HEK293 (cell line): ENCODE results near the gene SSB.
A peak's percentile ranks its signal among the peaks of the same experiment; 100 is the strongest.

ENCODE experiments used
- CTCF ChIA-PET: fragments of 350-600 bp; formaldehyde crosslinking; extraction: SDS; loops from one replicate; lab custom pipeline; 2021; ENCODE audit warnings: antibody characterized with exemption; lab: Yijun Ruan, JAX
- POLR2A ChIA-PET: fragments of 300-600 bp; formaldehyde crosslinking; extraction: SDS; loops from one replicate; lab custom pipeline; 2020; ENCODE audit warnings: antibody characterized with exemption, inconsistent platforms; lab: Yijun Ruan, JAX
- H3K27ac ChIP-seq: fragments of 200-500 bp; sonication (Bioruptor generic); 2 replicates; pipeline ENCODE4 v1.5.1; 2014; ENCODE audit warnings: low read depth, low read length, control low read depth, inconsistent platforms; ENCODE audit errors: extremely low read depth
- H3K36me3 ChIP-seq, 2 experiments: fragments of 200-500 bp in 1 of 2; sonication (Bioruptor generic) in 1 of 2; 1 replicate in 1 of 2; 2 replicates in 1 of 2; pipeline ENCODE4 v1.5.1; 2014 to 2017; ENCODE audit warnings: inconsistent platforms in 2 of 2, low read length in 2 of 2; ENCODE audit not compliant: control insufficient read depth in 2 of 2, insufficient read depth in 1 of 2
- H3K4me1 ChIP-seq: fragments of 200-500 bp; sonication (Bioruptor generic); 2 replicates; pipeline ENCODE4 v1.5.1; 2014; ENCODE audit warnings: mild to moderate bottlenecking, low read length, inconsistent platforms; ENCODE audit not compliant: control insufficient read depth, insufficient read depth
- H3K4me3 ChIP-seq: 2 replicates; pipeline ENCODE4 v1.5.1; 2011; ENCODE audit warnings: low read depth, mild to moderate bottlenecking, control low read depth, low read length, moderate library complexity
- H3K9me3 ChIP-seq: fragments of 200-500 bp; sonication (Bioruptor generic); 2 replicates; pipeline ENCODE4 v1.5.1; 2014; ENCODE audit warnings: low read depth, low read length, inconsistent platforms; ENCODE audit not compliant: control insufficient read depth, insufficient read depth
- EGR2 ChIP-seq: fragments of 450-650 bp; formaldehyde crosslinking; IDR thresholded peaks from 2 replicates; pipeline ENCODE4 v1.5.1; 2016; ENCODE audit warnings: low read depth, missing biosample characterization, missing genetic modification characterization
- GLIS1 ChIP-seq: fragments of 450-650 bp; formaldehyde crosslinking; IDR thresholded peaks from 2 replicates; pipeline ENCODE4 v1.5.1; 2016; ENCODE audit warnings: missing biosample characterization, missing genetic modification characterization
- KLF16 ChIP-seq: fragments of 450-650 bp; formaldehyde crosslinking; IDR thresholded peaks from 2 replicates; pipeline ENCODE4 v1.5.1; 2017; ENCODE audit warnings: missing biosample characterization, missing genetic modification characterization
- KLF9 ChIP-seq: fragments of 450-650 bp; formaldehyde crosslinking; IDR thresholded peaks from 2 replicates; pipeline ENCODE4 v1.5.1; 2016; ENCODE audit warnings: missing biosample characterization, missing genetic modification characterization, low read depth
- PRDM10 ChIP-seq: fragments of 450-650 bp; formaldehyde crosslinking; IDR thresholded peaks from 2 replicates; pipeline ENCODE4 v1.5.1; 2016; ENCODE audit warnings: missing biosample characterization, missing genetic modification characterization
- SCRT2 ChIP-seq: fragments of 450-650 bp; formaldehyde crosslinking; IDR thresholded peaks from 2 replicates; pipeline ENCODE4 v1.5.1; 2016; ENCODE audit warnings: missing biosample characterization, missing genetic modification characterization
- SP7 ChIP-seq: fragments of 450-650 bp; formaldehyde crosslinking; IDR thresholded peaks from 2 replicates; pipeline ENCODE4 v1.5.1; 2016; ENCODE audit warnings: missing biosample characterization, missing genetic modification characterization
- ZBTB11 ChIP-seq: fragments of 450-650 bp; formaldehyde crosslinking; conservative IDR thresholded peaks from 2 replicates; pipeline ENCODE4 v1.5.1; 2016; ENCODE audit warnings: low read depth, missing biosample characterization, missing genetic modification characterization
- ZBTB20 ChIP-seq: fragments of 450-650 bp; formaldehyde crosslinking; IDR thresholded peaks from 2 replicates; pipeline ENCODE4 v1.5.1; 2016; ENCODE audit warnings: missing biosample characterization, missing genetic modification characterization
- ZBTB44 ChIP-seq: fragments of 450-650 bp; IDR thresholded peaks from 2 replicates; pipeline ENCODE4 v1.5.1; 2018; ENCODE audit warnings: missing biosample characterization, mild to moderate bottlenecking, missing genetic modification characterization
- ZNF280C ChIP-seq: fragments of 450-650 bp; formaldehyde crosslinking; IDR thresholded peaks from 2 replicates; pipeline ENCODE4 v1.5.1; 2016; ENCODE audit warnings: missing biosample characterization, missing genetic modification characterization
- ZNF391 ChIP-seq: fragments of 450-650 bp; formaldehyde crosslinking; IDR thresholded peaks from 2 replicates; pipeline ENCODE4 v1.5.1; 2016; ENCODE audit warnings: low read depth, missing biosample characterization, missing genetic modification characterization, borderline replicate concordance
- ZNF449 ChIP-seq: fragments of 450-650 bp; formaldehyde crosslinking; IDR thresholded peaks from 2 replicates; pipeline ENCODE4 v1.5.1; 2017; ENCODE audit warnings: missing biosample characterization, mild to moderate bottlenecking, missing genetic modification characterization, moderate library complexity
- ZNF529 ChIP-seq: fragments of 450-650 bp; formaldehyde crosslinking; IDR thresholded peaks from 2 replicates; pipeline ENCODE4 v1.5.1; 2017; ENCODE audit warnings: missing genetic modification characterization, missing biosample characterization; ENCODE audit not compliant: insufficient replicate concordance
- ZNF530 ChIP-seq: fragments of 450-650 bp; formaldehyde crosslinking; IDR thresholded peaks from 2 replicates; pipeline ENCODE4 v1.5.1; 2016; ENCODE audit warnings: low read depth, missing biosample characterization, missing genetic modification characterization
- ZNF600 ChIP-seq: fragments of 450-650 bp; formaldehyde crosslinking; IDR thresholded peaks from 2 replicates; pipeline ENCODE4 v1.5.1; 2016; ENCODE audit warnings: missing biosample characterization, missing genetic modification characterization
- ZNF76 ChIP-seq: fragments of 450-650 bp; formaldehyde crosslinking; IDR thresholded peaks from 2 replicates; pipeline ENCODE4; 2016; ENCODE audit warnings: low read depth, missing biosample characterization, missing genetic modification characterization, borderline replicate concordance
- ZSCAN18 ChIP-seq: fragments of 450-650 bp; formaldehyde crosslinking; IDR thresholded peaks from 2 replicates; pipeline ENCODE4 v1.5.1; 2016; ENCODE audit warnings: missing biosample characterization, missing genetic modification characterization
- ZSCAN30 ChIP-seq: fragments of 450-650 bp; IDR thresholded peaks from 2 replicates; pipeline ENCODE4 v1.5.1; 2018; ENCODE audit warnings: missing biosample characterization, mild to moderate bottlenecking, missing genetic modification characterization, moderate library complexity
- ZXDB ChIP-seq: fragments of 450-650 bp; formaldehyde crosslinking; IDR thresholded peaks from 2 replicates; pipeline ENCODE4 v1.5.1; 2016; ENCODE audit warnings: missing biosample characterization, missing genetic modification characterization

Gene SSB

GRCh38 chr2:169798718-169799592, at the start of gene SSB:
TSS of gene SSB (plus strand) at chr2:169798871. CDS start at chr2:169800961, 2,090 bp downstream.
- peak within 1 kb of the TSS; percentile 78 for H3K27ac ChIP-seq
- CTCF ChIA-PET, result interaction anchor here (0.6 to 1.5 kb wide), 2 partner anchors 9 to 131 kb away, joined by 3 to 6 read pairs; no protein-coding TSS in a partner anchor
- peaks cover 27 to 33% of the 10 kb centered on the region in 2 experiments for H3K36me3 ChIP-seq
- H3K4me3 ChIP-seq, result peak within 1 kb of the TSS; percentile 93
- no peaks in the 10 kb centered on the region for H3K4me1 ChIP-seq
- POLR2A ChIA-PET, result interaction anchor here (0.6 to 2.2 kb wide), 11 partner anchors 9 to 114 kb away, joined by 3 to 12 read pairs (median 4); partner anchors contain the start of genes KLHL23, METTL5 and UBR3
- H3K9me3 ChIP-seq, result no peaks in the 10 kb centered on the region
- TF ChIP-seq KLF16 (peak; percentile 69), KLF9 (0 out of 2 replicates have a peak, but pooled peaks have one; percentile 51), ZNF449 (tag by site-specific recombination) (no peak), ZBTB11 (peak; percentile 81), ZXDB (tag by site-specific recombination) (peak; percentile 97), ZSCAN30 (tag by site-specific recombination) (0 out of 2 replicates have a peak, but pooled peaks have one; percentile 50), ZSCAN18 (tag by site-specific recombination) (no peak), ZNF391 (tag by site-specific recombination) (no peak), ZNF76 (peak; percentile 80), GLIS1 (tag by site-specific recombination) (peak; percentile 68; the same call in 1 of the 2 replicates), EGR2 (peak; percentile 21; the same call in 1 of the 2 replicates), PRDM10 (peak; percentile 89), ZNF600 (peak; percentile 53; the same call in 1 of the 2 replicates), SCRT2 (0 out of 2 replicates have a peak, but pooled peaks have one; percentile 31), ZNF529 (tag by site-specific recombination) (no peak), ZNF280C (no peak), ZNF530 (no peak), ZBTB44 (tag by site-specific recombination) (0 out of 2 replicates have a peak, but pooled peaks have one; percentile 24), ZBTB20 (tag by site-specific recombination) (0 out of 2 replicates have a peak, but pooled peaks have one; percentile 17), SP7 (tag by site-specific recombination) (0 out of 2 replicates have a peak, but pooled peaks have one; percentile 28)
